GM13976 (cell line): Measurements from ENCODE around the gene REV3L.
"Not testable (repeated sequence)": the region's sequence is repeated elsewhere in the genome, so short reads cannot be mapped to it uniquely, and the experiment has no call there.

Experiments
- DNase-seq: peaks from one replicate; pipeline ENCODE4 v3.0.0; 2012; ENCODE audit warnings: low spot score
- CTCF ChIP-seq: IDR thresholded peaks from 2 replicates; pipeline ENCODE4 v1.5.1; 2012; ENCODE audit warnings: borderline replicate concordance, mild to moderate bottlenecking; ENCODE audit not compliant: insufficient read depth; ENCODE audit errors: extremely low read depth, missing control alignments, control extremely low read depth
- in situ Hi-C: fragments of 300-500 bp; cut with MboI; formaldehyde crosslinking; loops from one replicate; pipeline ENCODE4 v1.12.0; 2022; ENCODE audit warnings: low sequenced_read_pairs, mixed read lengths, inconsistent platforms; ENCODE audit not compliant: unreplicated experiment

Gene REV3L

GRCh38 chr6:111338843-111339242 is 144.2 kb downstream of the REV3L start:
- no peak for TF ChIP-seq CTCF
- peak; percentile 53 for DNase-seq
- in situ Hi-C loops, result no loop called here

GRCh38 chr6:111337829-111338236 is 145.2 kb downstream of the REV3L start:
- in situ Hi-C loops, result no loop called here
- no peak for DNase-seq
- TF ChIP-seq CTCF, result no peak

GRCh38 chr6:111329882-111330633 is 153.0 kb downstream of the REV3L start:
- no peak for TF ChIP-seq CTCF
- in situ Hi-C loops, result no loop called here
- DNase-seq, result peak; percentile 47

GRCh38 chr6:111326563-111326962 is 156.5 kb downstream of the REV3L start:
- no peak for TF ChIP-seq CTCF
- in situ Hi-C loops, result no loop called here
- no peak for DNase-seq

- in situ Hi-C loops, result no loop called here
- DNase-seq, result no peak
- TF ChIP-seq CTCF, result no peak
Observed at GRCh38 chr6:111322145-111322544, 160.9 kb downstream of the REV3L start.

GRCh38 chr6:111307950-111308349 is 175.1 kb downstream of the REV3L start:
- DNase-seq, in situ Hi-C loops: not testable (repeated sequence)

GRCh38 chr6:111307275-111307858 is 175.7 kb downstream of the REV3L start:
- no peak for DNase-seq
- no peak for TF ChIP-seq CTCF
- in situ Hi-C loops, result no loop called here
